Esophagus muscularis mucosa (tissue), 4 donors: ENCODE results near the gene SPAG16. TPM values are rescaled to one million over a fixed set of nuclear protein-coding genes. Genes with fewer than 3 reads are reported as not detected.

Source experiments
- DNase-seq: peaks from one replicate; pipeline ENCODE4 v3.0.0-alpha.2; 2017; ENCODE audit errors: extremely low spot score
- H3K27ac ChIP-seq, 4 donors: fragments of 200-600 bp; sonication (generic); replicated peaks in 1 of 4; 1 replicate in 3 of 4; 2 replicates in 1 of 4; pipeline ENCODE4 v1.5.1; 2016 to 2019; ENCODE audit warnings: mild to moderate bottlenecking in 1 of 4
- H3K27me3 ChIP-seq, 4 donors: fragments of 200-600 bp; sonication (generic); one replicate each; pipeline versions ENCODE4 v1.5.1 to v1.6.0; 2016 to 2019
- H3K36me3 ChIP-seq, 4 donors: fragments of 200-600 bp; sonication (generic); one replicate each; pipeline ENCODE4 v1.5.1; 2016 to 2019
- H3K4me1 ChIP-seq, 4 donors: fragments of 200-600 bp; sonication (generic); one replicate each; pipeline ENCODE4 v1.5.1; 2016 to 2019
- H3K4me3 ChIP-seq, 4 donors: fragments of 200-600 bp; sonication (generic); 1 replicate in 2 of 4; 2 replicates in 2 of 4; pipeline ENCODE4 v1.5.1; 2016 to 2019; ENCODE audit warnings: mild to moderate bottlenecking in 4 of 4, moderate library complexity in 1 of 4
- H3K9me3 ChIP-seq, 4 donors: fragments of 200-600 bp; sonication (generic); 1 replicate in 3 of 4; 2 replicates in 1 of 4; pipeline ENCODE4 v1.5.1; 2016 to 2019
- CTCF ChIP-seq, 3 experiments: fragments of 200-600 bp in 2 of 3; fragments of 450-650 bp in 1 of 3; sonication (generic) in 2 of 3; IDR thresholded peaks; one replicate each; pipeline ENCODE4 v1.5.1; 2017 to 2019; ENCODE audit warnings: antibody characterized with exemption in 3 of 3, mild to moderate bottlenecking in 2 of 3, moderate library complexity in 1 of 3
- EP300 ChIP-seq: sonication (generic); formaldehyde crosslinking; IDR thresholded peaks from one replicate; pipeline ENCODE4 v1.6.1; 2017; ENCODE audit warnings: antibody characterized with exemption
- POLR2A ChIP-seq: fragments of 450-650 bp; IDR thresholded peaks from one replicate; pipeline ENCODE4 v1.6.1; 2017; ENCODE audit warnings: antibody characterized with exemption, moderate library complexity, mild to moderate bottlenecking, low read depth
- POLR2AphosphoS5 ChIP-seq, 2 donors: sonication (generic); formaldehyde crosslinking; IDR thresholded peaks; one replicate each; pipeline ENCODE4 v1.6.1; 2017; ENCODE audit warnings: antibody characterized with exemption in 2 of 2
- WGBS: methylation state at CpG from one replicate; pipeline ENCODE4 v1.1.5; 2018; 5-methylcytosine and 5-hydroxymethylcytosine counted together
- intact Hi-C: fragments of 100-400 bp; cut with DNase I; formaldehyde crosslinking; loops from one replicate; pipeline ENCODE4 v1.15.1; 2023
- total RNA-seq, 4 donors: library from RNA; depleted of rRNA; stranded (reverse); fragments of >200 nt; gene quantifications; one replicate each; pipeline versions ENCODE4 v1.1.0 to v1.2.1, GENCODE V29; 2016

Gene SPAG16
- total RNA-seq, 4 donors from 2014 or later: 26.8 to 36.1 (median 31.0) TPM

DNA sequence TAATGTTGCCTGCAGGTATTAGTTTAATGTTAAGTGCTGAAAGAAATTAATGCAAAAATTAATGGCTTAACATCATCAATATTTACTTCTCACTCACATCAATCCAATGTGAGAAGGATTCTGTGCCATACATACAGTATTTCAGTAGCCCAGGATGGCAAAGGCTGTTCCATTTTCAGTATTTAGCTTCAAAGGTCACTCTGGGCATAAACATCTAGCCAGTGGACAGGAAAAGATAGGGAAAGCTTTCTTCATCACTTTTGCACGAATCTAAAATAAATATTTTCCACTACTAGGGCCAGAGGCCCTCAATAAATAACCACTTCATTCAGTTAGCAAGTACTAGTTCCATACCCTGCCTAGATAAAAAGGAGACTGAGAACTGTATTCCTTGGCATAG, 890.3 kb downstream of the SPAG16 start:
- Histone ChIP-seq H3K9me3 (no peaks in the 10 kb centered on the region), H3K27ac (no peak overlapping the region), H3K4me1 (no peaks in the 10 kb centered on the region), H3K36me3 (no peaks in the 10 kb centered on the region), H3K27me3 (no peaks in the 10 kb centered on the region), H3K4me3 (no peak overlapping the region)
- TF ChIP-seq POLR2A (no peak), POLR2AphosphoS5 (IDR thresholded peaks at IDR 0.05) (no peak), CTCF (IDR thresholded peaks at IDR 0.05) (no peak), EP300 (no peak)
- DNase-seq: no peak
- WGBS: 54% methylated on average over 1 of the region's 1 CpG
- intact Hi-C loops: no loop called here

GRCh38 chr2:214180071-214180470, 895.8 kb downstream of the SPAG16 start:
- H3K27ac ChIP-seq: no peak overlapping the region
- DNase-seq: no peak
- no peak for TF ChIP-seq POLR2AphosphoS5 (IDR thresholded peaks at IDR 0.05)
- no peak for TF ChIP-seq POLR2A
- TF ChIP-seq EP300: no peak
- TF ChIP-seq CTCF (IDR thresholded peaks at IDR 0.05): no peak
- no peak overlapping the region for H3K4me3 ChIP-seq
- intact Hi-C loops: no loop called here
- no peaks in the 10 kb centered on the region for H3K4me1 ChIP-seq
- H3K9me3 ChIP-seq: no peaks in the 10 kb centered on the region
- no peaks in the 10 kb centered on the region for H3K36me3 ChIP-seq
- WGBS: 55% methylated on average over 1 of the region's 1 CpG
- no peaks in the 10 kb centered on the region for H3K27me3 ChIP-seq

GRCh38 chr2:214180686-214181085, 896.4 kb downstream of the SPAG16 start:
- 72% methylated on average over 3 of the region's 3 CpGs for WGBS

GRCh38 chr2:214184461-214184860, 900.2 kb downstream of the SPAG16 start:
- H3K9me3 ChIP-seq: no peaks in the 10 kb centered on the region
- H3K4me3 ChIP-seq: no peak overlapping the region
- intact Hi-C loops: no loop called here
- no peaks in the 10 kb centered on the region for H3K4me1 ChIP-seq
- WGBS: 70% methylated on average over 2 of the region's 2 CpGs
- no peak overlapping the region for H3K27ac ChIP-seq
- no peak for DNase-seq
- no peak for TF ChIP-seq EP300
- TF ChIP-seq POLR2AphosphoS5 (IDR thresholded peaks at IDR 0.05): no peak
- H3K36me3 ChIP-seq: no peaks in the 10 kb centered on the region
- H3K27me3 ChIP-seq: no peaks in the 10 kb centered on the region

More at GRCh38 chr2:214180686-214181085, 896.4 kb downstream of the SPAG16 start:
- H3K4me3 ChIP-seq: no peak overlapping the region
- H3K9me3 ChIP-seq: no peaks in the 10 kb centered on the region
- no peaks in the 10 kb centered on the region for H3K36me3 ChIP-seq
- no peaks in the 10 kb centered on the region for H3K4me1 ChIP-seq
- no peak for DNase-seq
- H3K27ac ChIP-seq: no peak overlapping the region
- intact Hi-C loops: no loop called here
- no peaks in the 10 kb centered on the region for H3K27me3 ChIP-seq
- TF ChIP-seq CTCF (IDR thresholded peaks at IDR 0.05): no peak
- no peak for TF ChIP-seq POLR2A
- TF ChIP-seq EP300: no peak
- TF ChIP-seq POLR2AphosphoS5 (IDR thresholded peaks at IDR 0.05): no peak

- Histone ChIP-seq H3K9me3 (no peaks in the 10 kb centered on the region), H3K4me1 (no peaks in the 10 kb centered on the region), H3K27me3 (no peaks in the 10 kb centered on the region), H3K4me3 (no peak overlapping the region), H3K36me3 (no peaks in the 10 kb centered on the region), H3K27ac (no peak overlapping the region)
- intact Hi-C loops: no loop called here
- no peak for DNase-seq
- WGBS: 86% methylated on average over 2 of the region's 2 CpGs
- TF ChIP-seq CTCF (IDR thresholded peaks at IDR 0.05): no peak
These were observed 901.3 kb downstream of the SPAG16 start for GRCh38 chr2:214185546-214185945.
